K562 (cell line): ENCODE data around the gene HMX3. TPM values are rescaled to one million over a fixed set of nuclear protein-coding genes. Genes with fewer than 3 reads are reported as not detected.
A peak's percentile ranks its signal among the peaks of the same experiment; 100 is the strongest.

Source experiments
- ATAC-seq: fragments of 200-7000 bp; cut with Tn5 transposase; 3 replicates; pipeline ENCODE4 v1.9.1; 2020; ENCODE audit warnings: moderate library complexity
- BruUV-seq: library from RNA; stranded (reverse); fragments of 400-500 nt; replicated peaks from 2 replicates; lab custom pipeline; 2021; lab: Mats Ljungman, UMichigan
- CTCF ChIA-PET: fragments of 300-600 bp; formaldehyde crosslinking; extraction: SDS; loops from one replicate; lab custom pipeline; 2021; ENCODE audit warnings: low intra/inter-chr PET ratio; lab: Yijun Ruan, JAX
- POLR2A ChIA-PET: fragments of 300-600, 350-650 bp; sonication (Branson Sonifier 250); formaldehyde crosslinking; extraction: SDS; loops from one replicate; lab custom pipeline; 2021; ENCODE audit warnings: antibody characterized with exemption, inconsistent platforms; lab: Yijun Ruan, JAX
- DNase-seq, 4 experiments: peaks; one replicate each; pipeline versions ENCODE4 v3.0.0 to v3.0.0-alpha.2; 2011 to 2018; ENCODE audit warnings: low spot score in 3 of 4, mixed read lengths in 3 of 4; ENCODE audit errors: extremely low read depth in 1 of 4
- FAIRE-seq: peaks from 2 replicates; lab custom pipeline; 2011; peaks lifted over from hg19 to GRCh38; lab: Jason Lieb, UNC
- H2AFZ ChIP-seq: 2 replicates; pipeline ENCODE4 v1.6.0; 2011; ENCODE audit warnings: low read depth, low read length, control low read depth, inconsistent platforms
- H3K27ac ChIP-seq: fragments of 200-600 bp; 3 replicates; pipeline ENCODE4 v1.8.0; 2011; ENCODE audit warnings: low read depth, mild to moderate bottlenecking, control low read depth, inconsistent platforms, low read length, moderate library complexity, mixed read lengths; ENCODE audit errors: extremely low read depth
- H3K27me3 ChIP-seq, 2 experiments: fragments of 300-600 bp in 1 of 2; 2 replicates in 1 of 2; 3 replicates in 1 of 2; pipeline versions ENCODE4 v1.6.0 to v1.8.0; 2011; ENCODE audit warnings: inconsistent platforms in 2 of 2, low read length in 2 of 2, mild to moderate bottlenecking in 1 of 2, mixed read lengths in 1 of 2, moderate library complexity in 1 of 2; ENCODE audit not compliant: control insufficient read depth in 2 of 2, insufficient read depth in 2 of 2
- H3K36me3 ChIP-seq: fragments of 300-600 bp; 3 replicates; pipeline ENCODE4 v1.8.0; 2011; ENCODE audit warnings: mild to moderate bottlenecking, low read length, inconsistent platforms; ENCODE audit not compliant: control insufficient read depth, insufficient read depth
- H3K4me1 ChIP-seq, 2 experiments: fragments of 200-600 bp in 1 of 2; replicated peaks in 1 of 2; 2 replicates in 1 of 2; 3 replicates in 1 of 2; pipeline versions ENCODE4 v1.5.1 to v1.8.0; 2011; ENCODE audit warnings: inconsistent platforms in 2 of 2, low read length in 2 of 2, mild to moderate bottlenecking in 1 of 2, mixed read lengths in 1 of 2, moderate library complexity in 1 of 2; ENCODE audit not compliant: control insufficient read depth in 2 of 2, insufficient read depth in 2 of 2
- H3K4me2 ChIP-seq: 2 replicates; pipeline ENCODE4 v1.6.1; 2011; ENCODE audit warnings: low read length, control low read depth, inconsistent platforms, mixed read lengths; ENCODE audit not compliant: insufficient read depth
- H3K4me3 ChIP-seq: fragments of 200-600 bp; sonication (generic), shearing (Covaris generic); 2 replicates; pipeline ENCODE4 v1.5.1; 2016; ENCODE audit warnings: control low read depth, inconsistent platforms
- H3K79me2 ChIP-seq: fragments of 200-600 bp; 3 replicates; pipeline ENCODE4 v1.8.0; 2011; ENCODE audit warnings: low read length, inconsistent platforms; ENCODE audit not compliant: control insufficient read depth, insufficient read depth
- H3K9ac ChIP-seq, 2 experiments: 2 replicates each; pipeline versions ENCODE4 v1.6.0 to v1.6.1; 2011; ENCODE audit warnings: low read depth in 2 of 2, low read length in 2 of 2, control low read depth in 1 of 2, inconsistent platforms in 1 of 2, mild to moderate bottlenecking in 1 of 2, mixed read lengths in 1 of 2; ENCODE audit not compliant: insufficient read depth in 1 of 2
- H3K9me1 ChIP-seq: one replicate; pipeline ENCODE4 v1.6.0; 2011; ENCODE audit warnings: inconsistent platforms, mild to moderate bottlenecking, low read length, moderate library complexity; ENCODE audit not compliant: control insufficient read depth, insufficient read depth
- H3K9me3 ChIP-seq: replicated peaks from 2 replicates; pipeline ENCODE4 v1.5.1; 2011; ENCODE audit warnings: low read depth, low read length, inconsistent platforms; ENCODE audit not compliant: control insufficient read depth, insufficient read depth
- H4K20me1 ChIP-seq: replicated peaks from 2 replicates; pipeline ENCODE4 v1.6.1; 2011; ENCODE audit warnings: low read length, inconsistent platforms, mixed read lengths; ENCODE audit not compliant: control insufficient read depth, insufficient read depth
- NR2C1 ChIP-seq, 2 experiments: fragments of 450-650 bp; IDR thresholded peaks; 2 replicates each; pipeline ENCODE4 v1.6.1; 2017; ENCODE audit warnings: mild to moderate bottlenecking in 2 of 2, antibody characterized with exemption in 1 of 2, inconsistent platforms in 1 of 2, missing compliant biosample characterization in 1 of 2, missing genetic modification characterization in 1 of 2
- PHF8 ChIP-seq: fragments of 200-600 bp; sonication (generic); IDR thresholded peaks from 2 replicates; pipeline ENCODE4 v1.6.1; 2012; ENCODE audit warnings: mixed run types, mild to moderate bottlenecking, inconsistent platforms, low read length, moderate library complexity, borderline replicate concordance
- SP1 ChIP-seq: sonication (generic); formaldehyde crosslinking; IDR thresholded peaks from 2 replicates; pipeline ENCODE4 v1.8.1; 2022; ENCODE audit warnings: mild to moderate bottlenecking, missing genetic modification reagents
- WGBS: fragments of 100-300 bp; shearing (Covaris generic); methylation state at CpG from one replicate; pipeline ENCODE4 v1.1.6; 2016; ENCODE audit warnings: low coverage, mixed read lengths; ENCODE audit not compliant: insufficient coverage; ENCODE audit errors: missing lambda C conversion rate; 5-methylcytosine and 5-hydroxymethylcytosine counted together
- in situ Hi-C: fragments of 300-500 bp; cut with MboI; formaldehyde crosslinking; loops from 4 replicates; pipeline ENCODE4 v1.15.0; 2018; ENCODE audit warnings: inconsistent platforms, mixed read lengths
- intact Hi-C: fragments of 100-400 bp; cut with micrococcal nuclease; formaldehyde crosslinking; loops from 2 replicates; pipeline ENCODE4 v1.14.2; 2022
- polyA plus RNA-seq, 8 experiments: library from polyadenylated mRNA; depleted of rRNA in 4 of 8; stranded (reverse) in 5 of 8; unstranded in 3 of 8; fragments of >200 nt; fragmentation: Nextera tagmentation in 2 of 8; fragmentation: Illumina TruSeq in 1 of 8; extraction: Ambion mirVana in 2 of 8; extraction: Trizol in 1 of 8; gene quantifications; 2 replicates each; pipeline versions ENCODE4 v1.2.1 to v1.2.3, GENCODE V29; 2011 to 2014; ENCODE audit warnings: inconsistent platforms in 1 of 8, missing spikeins in 1 of 8
- total RNA-seq, 7 experiments: library from RNA; depleted of rRNA in 6 of 7; stranded (reverse); fragments of >200 nt in 6 of 7; fragmentation: Illumina TruSeq in 2 of 7; extraction: Trizol in 2 of 7; gene quantifications; 2 replicates each; pipeline versions ENCODE4 v1.2.1 to v1.2.3, GENCODE V29; 2011 to 2021; ENCODE audit warnings: low replicate concordance in 1 of 7

HMX3 gene
- total and polyA plus RNA-seq, 9 of the 15 experiments (the other 6 are each of a cell fraction or from before 2014, with no cell fraction given) = 0.55 to 43.5 (median 7.4) TPM; not detected in 2

DNA sequence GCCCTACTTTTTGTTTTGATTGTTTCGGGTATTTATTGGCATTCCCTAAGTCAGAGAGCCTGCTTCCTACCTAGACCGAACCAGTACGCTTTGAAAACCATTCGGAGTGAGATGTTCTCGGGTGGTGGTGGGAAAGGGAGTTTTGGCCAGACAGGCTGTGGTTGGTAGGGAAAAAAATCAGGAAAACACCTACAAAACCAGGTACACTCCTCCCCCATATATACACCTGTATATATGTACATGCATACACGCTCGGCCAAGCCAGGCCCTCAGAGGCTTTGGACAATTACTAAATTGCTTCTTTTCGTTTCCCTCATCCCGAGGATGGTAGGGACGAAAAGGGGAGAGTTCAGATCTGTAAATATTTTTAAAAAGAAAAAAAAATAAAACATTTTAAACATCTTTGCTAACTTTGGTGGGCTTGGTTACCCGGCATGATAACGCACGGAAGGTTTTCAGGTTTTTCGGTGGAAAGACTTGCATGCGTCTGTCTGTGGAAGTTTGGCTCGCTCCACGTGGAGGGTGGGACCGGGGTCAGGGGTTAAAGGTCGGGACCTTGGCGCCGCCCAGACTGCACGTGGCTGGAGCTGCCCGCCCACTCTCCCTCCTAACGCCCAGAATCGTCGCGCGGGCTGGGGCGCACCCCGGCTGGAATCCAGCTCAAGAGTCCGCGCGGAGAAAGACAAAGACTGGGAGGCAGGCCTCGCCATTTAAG lies 14.7 kb downstream of the HMX3 start:
- no peaks in the 10 kb centered on the region for H4K20me1 ChIP-seq
- ChIA-PET POLR2A (no interaction called here), CTCF (no interaction called here)
- intact Hi-C loops (no loop called here), in situ Hi-C loops (no loop called here)
- H3K9me1 ChIP-seq = no peaks in the 10 kb centered on the region
- no peak overlapping the region for H3K4me3 ChIP-seq
- no peaks in the 10 kb centered on the region for H3K9me3 ChIP-seq
- no peak overlapping the region for H2AFZ ChIP-seq
- peaks cover 8% of the 10 kb centered on the region for H3K36me3 ChIP-seq
- 82% methylated on average over 14 of the region's 34 CpGs for WGBS
- H3K27me3 ChIP-seq = no peaks in the 10 kb centered on the region
- no peak for TF ChIP-seq PHF8
- peak; percentile 77 for TF ChIP-seq NR2C1 (IDR thresholded peaks at IDR 0.05)
- TF ChIP-seq NR2C1 (tag; IDR thresholded peaks at IDR 0.05) = peak; percentile 62
- H3K4me1 ChIP-seq = peaks cover 2 to 23% of the 10 kb centered on the region in 2 experiments; a peak in 3 of 5 replicates
- H3K4me2 ChIP-seq = no peak overlapping the region
- H3K27ac ChIP-seq = no peak overlapping the region
- BruUV-seq = no TSS peak
- ATAC-seq = no peak
- no peak overlapping the region for H3K9ac ChIP-seq
- DNase-seq = no peak
- H3K79me2 ChIP-seq = peaks cover 13% of the 10 kb centered on the region
- FAIRE-seq = no peak

DNA sequence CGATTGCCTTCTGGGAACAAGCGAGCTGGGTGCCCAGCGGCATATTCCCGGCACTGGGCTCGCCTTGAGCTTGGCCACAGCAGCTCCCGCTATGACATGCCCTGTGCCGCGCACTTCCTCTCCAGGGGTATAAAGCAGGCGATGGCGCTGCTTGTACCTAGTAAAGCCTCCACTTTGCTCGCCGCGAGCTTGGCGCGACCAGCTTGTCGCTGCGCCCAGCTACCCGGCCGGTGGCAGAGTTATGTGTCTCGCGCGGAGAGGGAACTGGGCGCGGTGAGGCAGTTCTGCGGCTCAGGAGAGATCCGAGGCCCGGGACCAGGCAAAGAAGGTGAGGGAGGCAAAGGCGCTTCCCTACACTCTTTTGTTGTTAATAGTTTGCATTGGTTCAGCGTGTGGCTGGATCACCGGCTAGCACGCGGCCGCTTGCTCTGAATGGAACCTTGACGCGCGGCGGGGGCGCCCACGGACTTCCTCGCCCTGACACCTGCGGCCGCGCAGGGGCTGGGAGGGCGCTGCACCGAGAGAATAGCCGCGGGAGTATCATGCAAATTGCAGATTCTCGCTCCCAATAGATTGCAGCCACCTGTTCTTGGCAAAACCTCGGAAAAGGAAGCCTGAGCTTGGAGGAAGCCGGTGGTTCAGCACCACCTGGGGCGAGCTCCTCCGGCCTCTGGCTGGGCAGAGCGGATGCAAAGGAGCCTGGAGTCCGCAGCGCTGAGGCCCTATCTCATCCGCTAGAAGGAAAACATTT lies 15.4 kb downstream of the HMX3 start:
- H3K4me1 ChIP-seq = peaks cover 2 to 23% of the 10 kb centered on the region in 2 experiments; a peak in 4 of 5 replicates
- WGBS = 93% methylated on average over 12 of the region's 56 CpGs
- H3K27me3 ChIP-seq = no peaks in the 10 kb centered on the region
- TF ChIP-seq NR2C1 (IDR thresholded peaks at IDR 0.05) (0 out of 2 replicates have a peak, but pooled peaks have one; percentile 4), NR2C1 (tag; IDR thresholded peaks at IDR 0.05) (no peak), SP1 (no peak)
- POLR2A ChIA-PET = interaction anchor here (0.6 to 0.8 kb wide), 3 partner anchors 7 to 17 kb away, joined by 3 to 5 read pairs (median 3); no protein-coding TSS in a partner anchor
- DNase-seq = no peak
- in situ Hi-C loops = no loop called here
- H2AFZ ChIP-seq = no peak overlapping the region
- H3K36me3 ChIP-seq = peaks cover 15% of the 10 kb centered on the region
- H3K4me3 ChIP-seq = no peak overlapping the region
- ATAC-seq = no peak
- H3K79me2 ChIP-seq = peaks cover 20% of the 10 kb centered on the region
- no peak overlapping the region for H3K4me2 ChIP-seq
- CTCF ChIA-PET = no interaction called here
- intact Hi-C loops = no loop called here
- no peaks in the 10 kb centered on the region for H3K9me1 ChIP-seq
- H3K9me3 ChIP-seq = no peaks in the 10 kb centered on the region
- BruUV-seq = no TSS peak
- no peak overlapping the region for H3K27ac ChIP-seq
- H4K20me1 ChIP-seq = no peaks in the 10 kb centered on the region
- no peak for FAIRE-seq
- H3K9ac ChIP-seq = no peak overlapping the region
